GM23338 (cell line): ENCODE measurements around the gene EYA2.
"Not testable (repeated sequence)": the region's sequence is repeated elsewhere in the genome, so short reads cannot be mapped to it uniquely, and the experiment has no call there.

Experiments used
- CREB1 ChIP-seq: fragments of 250-450 bp; sonication (Bioruptor Pico); IDR thresholded peaks from 2 replicates; pipeline ENCODE4 v1.5.0; 2020; ENCODE audit warnings: low read depth, mild to moderate bottlenecking, moderate library complexity
- EZH2 ChIP-seq: fragments of 200-600 bp; sonication (generic); IDR thresholded peaks from one replicate; pipeline ENCODE4 v1.8.0; 2017; ENCODE audit warnings: antibody characterized with exemption, mild to moderate bottlenecking, low read depth; ENCODE audit not compliant: unreplicated experiment
- EZH2phosphoT487 ChIP-seq: fragments of 200-600 bp; sonication (generic); IDR thresholded peaks from one replicate; pipeline ENCODE4 v1.8.1; 2018; ENCODE audit warnings: antibody characterized with exemption; ENCODE audit not compliant: unreplicated experiment
- JUNB ChIP-seq: IDR thresholded peaks from one replicate; pipeline ENCODE4 v1.6.1; 2016; ENCODE audit warnings: antibody characterized with exemption; ENCODE audit not compliant: unreplicated experiment
- NANOG ChIP-seq: IDR thresholded peaks from 2 replicates; pipeline ENCODE4 v1.6.1; 2016; ENCODE audit warnings: antibody characterized with exemption, borderline replicate concordance
- POLR2AphosphoS5 ChIP-seq: IDR thresholded peaks from 2 replicates; pipeline ENCODE4 v1.6.1; 2016; ENCODE audit warnings: antibody characterized with exemption, low read depth
- STAT1 ChIP-seq: IDR thresholded peaks from one replicate; pipeline ENCODE4 v1.6.1; 2016; ENCODE audit warnings: antibody characterized with exemption; ENCODE audit not compliant: unreplicated experiment
- ZNF114 ChIP-seq: fragments of 250-450 bp; sonication (Bioruptor Pico); IDR thresholded peaks from 2 replicates; pipeline ENCODE4 v1.5.0; 2020; ENCODE audit warnings: mild to moderate bottlenecking, moderate library complexity
- TF ChIP-seq, protein P1 (sequence below), 2 experiments: fragments of 200-600 bp in 1 of 2; sonication (generic) in 1 of 2; conservative IDR thresholded peaks; 2 replicates each; pipeline versions ENCODE4 v1.5.1 to v1.6.1; 2016 to 2017; ENCODE audit warnings: antibody characterized with exemption in 2 of 2, low read depth in 2 of 2, mild to moderate bottlenecking in 2 of 2, moderate library complexity in 1 of 2
- TF ChIP-seq, protein P2 (sequence below): IDR thresholded peaks from one replicate; pipeline ENCODE4 v1.6.1; 2018; ENCODE audit warnings: antibody characterized with exemption; ENCODE audit not compliant: unreplicated experiment

DNA sequence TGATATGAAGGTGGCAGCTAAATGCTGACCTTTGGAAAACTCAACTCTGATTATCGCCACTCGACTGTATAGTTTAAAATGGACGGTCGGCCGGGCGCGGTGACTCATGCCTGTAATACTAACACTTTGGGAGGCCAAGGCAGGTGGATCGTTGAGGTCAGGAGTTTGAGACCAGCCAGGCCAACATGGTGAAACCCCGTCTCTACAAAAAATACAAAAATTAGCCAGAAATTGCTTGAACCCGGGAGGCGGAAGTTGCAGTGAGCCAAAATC is 310.1 kb downstream of the EYA2 start:
- TF ChIP-seq, protein P1, sequence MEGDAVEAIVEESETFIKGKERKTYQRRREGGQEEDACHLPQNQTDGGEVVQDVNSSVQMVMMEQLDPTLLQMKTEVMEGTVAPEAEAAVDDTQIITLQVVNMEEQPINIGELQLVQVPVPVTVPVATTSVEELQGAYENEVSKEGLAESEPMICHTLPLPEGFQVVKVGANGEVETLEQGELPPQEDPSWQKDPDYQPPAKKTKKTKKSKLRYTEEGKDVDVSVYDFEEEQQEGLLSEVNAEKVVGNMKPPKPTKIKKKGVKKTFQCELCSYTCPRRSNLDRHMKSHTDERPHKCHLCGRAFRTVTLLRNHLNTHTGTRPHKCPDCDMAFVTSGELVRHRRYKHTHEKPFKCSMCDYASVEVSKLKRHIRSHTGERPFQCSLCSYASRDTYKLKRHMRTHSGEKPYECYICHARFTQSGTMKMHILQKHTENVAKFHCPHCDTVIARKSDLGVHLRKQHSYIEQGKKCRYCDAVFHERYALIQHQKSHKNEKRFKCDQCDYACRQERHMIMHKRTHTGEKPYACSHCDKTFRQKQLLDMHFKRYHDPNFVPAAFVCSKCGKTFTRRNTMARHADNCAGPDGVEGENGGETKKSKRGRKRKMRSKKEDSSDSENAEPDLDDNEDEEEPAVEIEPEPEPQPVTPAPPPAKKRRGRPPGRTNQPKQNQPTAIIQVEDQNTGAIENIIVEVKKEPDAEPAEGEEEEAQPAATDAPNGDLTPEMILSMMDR (conservative IDR thresholded peaks at IDR 0.05; ENCODE audit: low read depth in 2 of 2): not testable (repeated sequence)
- not testable (repeated sequence) for TF ChIP-seq NANOG, JUNB, EZH2phosphoT487, POLR2AphosphoS5, EZH2, ZNF114, CREB1, STAT1
- TF ChIP-seq, protein P2, sequence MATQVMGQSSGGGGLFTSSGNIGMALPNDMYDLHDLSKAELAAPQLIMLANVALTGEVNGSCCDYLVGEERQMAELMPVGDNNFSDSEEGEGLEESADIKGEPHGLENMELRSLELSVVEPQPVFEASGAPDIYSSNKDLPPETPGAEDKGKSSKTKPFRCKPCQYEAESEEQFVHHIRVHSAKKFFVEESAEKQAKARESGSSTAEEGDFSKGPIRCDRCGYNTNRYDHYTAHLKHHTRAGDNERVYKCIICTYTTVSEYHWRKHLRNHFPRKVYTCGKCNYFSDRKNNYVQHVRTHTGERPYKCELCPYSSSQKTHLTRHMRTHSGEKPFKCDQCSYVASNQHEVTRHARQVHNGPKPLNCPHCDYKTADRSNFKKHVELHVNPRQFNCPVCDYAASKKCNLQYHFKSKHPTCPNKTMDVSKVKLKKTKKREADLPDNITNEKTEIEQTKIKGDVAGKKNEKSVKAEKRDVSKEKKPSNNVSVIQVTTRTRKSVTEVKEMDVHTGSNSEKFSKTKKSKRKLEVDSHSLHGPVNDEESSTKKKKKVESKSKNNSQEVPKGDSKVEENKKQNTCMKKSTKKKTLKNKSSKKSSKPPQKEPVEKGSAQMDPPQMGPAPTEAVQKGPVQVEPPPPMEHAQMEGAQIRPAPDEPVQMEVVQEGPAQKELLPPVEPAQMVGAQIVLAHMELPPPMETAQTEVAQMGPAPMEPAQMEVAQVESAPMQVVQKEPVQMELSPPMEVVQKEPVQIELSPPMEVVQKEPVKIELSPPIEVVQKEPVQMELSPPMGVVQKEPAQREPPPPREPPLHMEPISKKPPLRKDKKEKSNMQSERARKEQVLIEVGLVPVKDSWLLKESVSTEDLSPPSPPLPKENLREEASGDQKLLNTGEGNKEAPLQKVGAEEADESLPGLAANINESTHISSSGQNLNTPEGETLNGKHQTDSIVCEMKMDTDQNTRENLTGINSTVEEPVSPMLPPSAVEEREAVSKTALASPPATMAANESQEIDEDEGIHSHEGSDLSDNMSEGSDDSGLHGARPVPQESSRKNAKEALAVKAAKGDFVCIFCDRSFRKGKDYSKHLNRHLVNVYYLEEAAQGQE: not testable (repeated sequence)
